Lower leg skin (tissue), 4 donors: Measurements from ENCODE around the gene GIMAP8. TPM values are rescaled to one million over a fixed set of nuclear protein-coding genes. Genes with fewer than 3 reads are reported as not detected.
A peak's percentile ranks its signal among the peaks of the same experiment; 100 is the strongest.

Source experiments
- DNase-seq, 2 donors: peaks; one replicate each; pipeline ENCODE4 v3.0.0-alpha.2; 2019; ENCODE audit warnings: low spot score in 2 of 2
- H3K4me3 ChIP-seq: fragments of 200-600 bp; sonication (generic); 2 replicates; pipeline ENCODE4 v1.5.1; 2017; ENCODE audit warnings: mild to moderate bottlenecking, low read depth; ENCODE audit not compliant: poor library complexity, severe bottlenecking
- CTCF ChIP-seq, 3 donors: fragments of 450-650 bp; IDR thresholded peaks; one replicate each; pipeline ENCODE4 v1.5.1; 2016; ENCODE audit warnings: antibody characterized with exemption in 3 of 3, mild to moderate bottlenecking in 3 of 3, moderate library complexity in 2 of 3
- POLR2A ChIP-seq, 2 donors: fragments of 450-650 bp; IDR thresholded peaks; one replicate each; pipeline ENCODE4 v1.6.1; 2016 to 2017; ENCODE audit warnings: antibody characterized with exemption in 2 of 2, mild to moderate bottlenecking in 1 of 2, moderate library complexity in 1 of 2
- WGBS, 2 donors: methylation state at CpG; one replicate each; pipeline ENCODE4 v1.1.5; 2018; 5-methylcytosine and 5-hydroxymethylcytosine counted together
- intact Hi-C: fragments of 100-400 bp; cut with DNase I; formaldehyde crosslinking; loops from one replicate; pipeline ENCODE4 v1.15.0; 2023; ENCODE audit warnings: low total_unique reads
- total RNA-seq, 4 donors: library from RNA; depleted of rRNA; stranded (reverse); fragments of >200 nt; gene quantifications; one replicate each; pipeline ENCODE4 v1.1.0, GENCODE V29; 2016

The GIMAP8 gene
- total RNA-seq, 4 donors from 2014 or later = 2.3 to 10.7 (median 3.4) TPM

GRCh38 chr7:150410680-150411346 is 39.6 kb upstream of the GIMAP8 start:
- no peak for TF ChIP-seq CTCF (IDR thresholded peaks at IDR 0.05)
- TF ChIP-seq POLR2A (IDR thresholded peaks at IDR 0.05) = no peak
- H3K4me3 ChIP-seq = no peak overlapping the region
- intact Hi-C loops = no loop called here
- WGBS, 2 donors = 60 to 62% methylated on average over 10 of the region's 10 CpGs
- no peak for DNase-seq

GRCh38 chr7:150411606-150412005 is 38.8 kb upstream of the GIMAP8 start:
- 70 to 73% methylated on average over 11 of the region's 11 CpGs for WGBS, 2 donors
- no peak for DNase-seq
- TF ChIP-seq CTCF (IDR thresholded peaks at IDR 0.05) = no peak
- TF ChIP-seq POLR2A (IDR thresholded peaks at IDR 0.05) = no peak
- intact Hi-C loops = no loop called here
- H3K4me3 ChIP-seq = no peak overlapping the region

GRCh38 chr7:150412016-150412415 is 38.4 kb upstream of the GIMAP8 start:
- intact Hi-C loops = no loop called here
- no peak for TF ChIP-seq POLR2A (IDR thresholded peaks at IDR 0.05)
- no peak for TF ChIP-seq CTCF (IDR thresholded peaks at IDR 0.05)
- H3K4me3 ChIP-seq = no peak overlapping the region
- WGBS, 2 donors = 90 to 96% methylated on average over 11 of the region's 11 CpGs
- DNase-seq = no peak

GRCh38 chr7:150412518-150413488 is 37.6 kb upstream of the GIMAP8 start:
- WGBS, 2 donors = 89 to 90% methylated on average over 28 to 35 of the region's 37 CpGs
- DNase-seq = no peak
- intact Hi-C loops = no loop called here
- no peak overlapping the region for H3K4me3 ChIP-seq
- TF ChIP-seq POLR2A (IDR thresholded peaks at IDR 0.05) (no peak), CTCF (IDR thresholded peaks at IDR 0.05) (no peak)

- TF ChIP-seq CTCF (IDR thresholded peaks at IDR 0.05) (no peak), POLR2A (IDR thresholded peaks at IDR 0.05) (no peak)
- WGBS, 2 donors = 74 to 89% methylated on average over 10 to 11 of the region's 11 CpGs
- intact Hi-C loops = no loop called here
- H3K4me3 ChIP-seq = no peak overlapping the region
- peak in 1 of 2 donors; percentile 36 for DNase-seq
These were observed 36.8 kb upstream of the GIMAP8 start for GRCh38 chr7:150413640-150414081.
